Fibroblast of gingiva (primary cell): ENCODE data around the gene TNS4.

Source experiments
- DNase-seq: peaks from one replicate; pipeline ENCODE4 v3.0.0-alpha.2; 2011; ENCODE audit warnings: low read depth

Gene TNS4

GRCh38 chr17:40473573-40474365, 27.7 kb downstream of the TNS4 start:
- DNase-seq = no peak

GRCh38 chr17:40472733-40473452, 28.5 kb downstream of the TNS4 start:
- peak; percentile 62 for DNase-seq

- DNase-seq = peak; percentile 33
These were observed 29.3 kb downstream of the TNS4 start for GRCh38 chr17:40471846-40472732.

GRCh38 chr17:40470932-40471828, 30.2 kb downstream of the TNS4 start:
- peak; percentile 76 for DNase-seq

GRCh38 chr17:40469805-40470675, 31.4 kb downstream of the TNS4 start:
- DNase-seq = peak; percentile 53

GRCh38 chr17:40468560-40468959, 32.9 kb downstream of the TNS4 start:
- DNase-seq = peak; percentile 44

- peak; percentile 64 for DNase-seq
These were observed 34.0 kb downstream of the TNS4 start for GRCh38 chr17:40467281-40467867.

GRCh38 chr17:40466298-40466971, 35.0 kb downstream of the TNS4 start:
- peak; percentile 70 for DNase-seq

GRCh38 chr17:40464392-40464855, 37.0 kb downstream of the TNS4 start:
- DNase-seq = peak; percentile 78

GRCh38 chr17:40463122-40463550, 38.3 kb downstream of the TNS4 start:
- peak; percentile 87 for DNase-seq

GRCh38 chr17:40462343-40463121, 38.9 kb downstream of the TNS4 start:
- DNase-seq = peak; percentile 82

- DNase-seq = peak; percentile 88
These were observed 39.6 kb downstream of the TNS4 start for GRCh38 chr17:40461732-40462342.

- DNase-seq = peak; percentile 85
These were observed 40.3 kb downstream of the TNS4 start for GRCh38 chr17:40460968-40461731.

GRCh38 chr17:40460604-40460967, 40.8 kb downstream of the TNS4 start:
- peak; percentile 63 for DNase-seq

GRCh38 chr17:40459636-40460603, 41.5 kb downstream of the TNS4 start:
- DNase-seq = peak; percentile 73
